AG09319 (cell line): ENCODE results near the gene TMEM108.

Experiments
- DNase-seq: peaks from one replicate; pipeline ENCODE4 v3.0.0-alpha.2; 2010; ENCODE audit warnings: low read depth; ENCODE audit errors: extremely low read depth
- TF ChIP-seq, protein P1 (sequence below): IDR thresholded peaks from 2 replicates; pipeline ENCODE4 v1.5.1; 2011; ENCODE audit warnings: low read depth, mild to moderate bottlenecking, inconsistent platforms, low read length, moderate library complexity

Gene TMEM108

DNA sequence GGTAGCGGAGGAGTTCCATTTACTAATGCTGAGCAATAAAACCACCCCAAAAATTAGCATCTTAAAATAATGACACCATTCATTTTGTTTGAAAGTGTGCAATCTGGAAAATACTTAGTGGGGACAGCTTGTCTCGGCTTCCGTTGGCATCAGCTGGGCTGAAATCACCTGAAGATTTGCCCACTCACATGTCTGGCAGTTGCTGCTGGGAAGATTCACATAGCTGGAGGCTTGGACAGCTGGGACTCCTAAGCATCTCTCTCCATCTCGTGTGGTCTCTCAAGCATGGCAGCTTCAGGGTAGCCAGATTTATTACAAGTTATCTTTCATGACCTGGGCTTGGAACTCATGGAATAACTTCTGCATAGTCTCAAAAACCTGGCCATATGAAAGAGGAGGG is 323.2 kb downstream of the TMEM108 start:
- DNase-seq = no peak
- TF ChIP-seq, protein P1, sequence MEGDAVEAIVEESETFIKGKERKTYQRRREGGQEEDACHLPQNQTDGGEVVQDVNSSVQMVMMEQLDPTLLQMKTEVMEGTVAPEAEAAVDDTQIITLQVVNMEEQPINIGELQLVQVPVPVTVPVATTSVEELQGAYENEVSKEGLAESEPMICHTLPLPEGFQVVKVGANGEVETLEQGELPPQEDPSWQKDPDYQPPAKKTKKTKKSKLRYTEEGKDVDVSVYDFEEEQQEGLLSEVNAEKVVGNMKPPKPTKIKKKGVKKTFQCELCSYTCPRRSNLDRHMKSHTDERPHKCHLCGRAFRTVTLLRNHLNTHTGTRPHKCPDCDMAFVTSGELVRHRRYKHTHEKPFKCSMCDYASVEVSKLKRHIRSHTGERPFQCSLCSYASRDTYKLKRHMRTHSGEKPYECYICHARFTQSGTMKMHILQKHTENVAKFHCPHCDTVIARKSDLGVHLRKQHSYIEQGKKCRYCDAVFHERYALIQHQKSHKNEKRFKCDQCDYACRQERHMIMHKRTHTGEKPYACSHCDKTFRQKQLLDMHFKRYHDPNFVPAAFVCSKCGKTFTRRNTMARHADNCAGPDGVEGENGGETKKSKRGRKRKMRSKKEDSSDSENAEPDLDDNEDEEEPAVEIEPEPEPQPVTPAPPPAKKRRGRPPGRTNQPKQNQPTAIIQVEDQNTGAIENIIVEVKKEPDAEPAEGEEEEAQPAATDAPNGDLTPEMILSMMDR = no peak

DNA sequence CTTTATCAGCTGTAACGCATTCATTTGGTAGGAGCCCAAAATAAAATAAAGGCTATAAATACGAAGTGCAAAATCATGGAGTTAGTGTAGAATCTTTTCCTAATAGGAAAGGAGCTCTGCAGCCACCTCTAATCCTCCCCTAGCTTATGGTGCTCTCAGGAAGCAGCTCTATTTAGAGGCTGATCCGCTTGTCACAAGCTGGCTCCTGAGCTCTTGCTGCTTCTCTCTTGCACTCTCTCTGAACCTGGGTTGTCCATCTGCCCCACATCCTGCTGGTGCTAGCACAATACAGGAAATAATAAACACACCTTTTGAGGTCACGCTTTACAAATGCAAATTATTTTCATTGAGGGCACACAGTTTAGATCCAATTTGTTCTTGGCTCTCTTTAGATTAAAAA is 324.3 kb downstream of the TMEM108 start:
- DNase-seq = no peak
- TF ChIP-seq, protein P1 = no peak

DNA sequence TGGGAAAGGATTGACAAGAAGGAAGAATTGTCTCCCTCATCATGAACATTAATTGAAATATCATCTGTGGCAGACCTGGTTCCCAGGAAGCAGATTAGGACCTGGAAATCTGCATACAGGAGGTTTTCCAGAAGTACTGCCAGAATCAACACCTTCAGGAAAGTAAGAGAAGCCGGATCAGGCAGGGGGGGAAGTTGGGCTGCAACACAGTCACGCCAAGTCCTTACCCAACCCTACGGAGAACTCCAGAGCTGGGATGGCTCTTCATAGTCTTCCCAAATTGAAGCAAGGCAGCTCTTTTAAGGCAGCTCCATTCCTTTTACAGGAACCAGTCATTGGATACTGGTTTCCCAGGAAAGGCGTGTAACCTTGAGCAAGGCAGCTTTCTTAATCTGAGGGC is 326.5 kb downstream of the TMEM108 start:
- no peak for DNase-seq
- TF ChIP-seq, protein P1 = no peak

DNA sequence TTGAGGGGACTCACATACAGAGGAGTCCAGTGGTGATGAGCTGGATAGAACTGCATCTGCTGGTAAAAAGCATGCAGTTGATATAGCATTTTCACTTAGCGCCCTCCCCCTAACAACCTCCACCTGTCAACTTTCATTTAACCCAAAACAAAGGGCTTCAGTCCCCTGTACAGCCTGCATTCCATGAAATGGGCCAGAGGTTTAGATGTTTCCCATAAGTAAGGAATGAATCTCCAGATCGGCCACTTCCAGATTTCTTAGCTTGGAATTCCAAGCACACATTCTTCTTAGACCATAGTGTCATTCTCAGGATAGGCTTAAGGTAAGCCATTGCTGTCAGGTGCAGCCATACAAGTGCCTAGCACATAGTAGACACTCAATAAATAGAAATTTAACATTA is 328.7 kb downstream of the TMEM108 start:
- no peak for DNase-seq
- TF ChIP-seq, protein P1 = no peak

DNA sequence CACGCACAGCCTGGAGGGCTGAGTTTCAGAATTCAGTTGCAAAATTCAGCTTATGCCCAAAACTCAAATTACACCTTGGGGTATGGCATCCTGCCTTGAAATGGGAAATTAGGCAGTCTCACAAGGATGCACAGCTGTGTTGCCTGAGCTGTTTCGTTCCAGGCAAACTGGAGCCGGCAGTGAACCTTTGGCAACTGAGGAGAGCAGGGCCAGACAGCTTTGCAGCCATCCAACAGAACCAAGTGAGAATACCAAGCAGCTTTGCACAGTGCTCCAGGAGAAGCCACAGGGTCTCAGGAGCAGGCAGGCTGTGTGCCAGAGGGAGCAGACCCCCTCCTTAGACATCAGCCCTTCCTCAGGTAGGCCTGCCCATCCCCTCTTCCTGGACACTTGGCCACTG is 329.2 kb downstream of the TMEM108 start:
- DNase-seq = no peak
- TF ChIP-seq, protein P1 = no peak

DNA sequence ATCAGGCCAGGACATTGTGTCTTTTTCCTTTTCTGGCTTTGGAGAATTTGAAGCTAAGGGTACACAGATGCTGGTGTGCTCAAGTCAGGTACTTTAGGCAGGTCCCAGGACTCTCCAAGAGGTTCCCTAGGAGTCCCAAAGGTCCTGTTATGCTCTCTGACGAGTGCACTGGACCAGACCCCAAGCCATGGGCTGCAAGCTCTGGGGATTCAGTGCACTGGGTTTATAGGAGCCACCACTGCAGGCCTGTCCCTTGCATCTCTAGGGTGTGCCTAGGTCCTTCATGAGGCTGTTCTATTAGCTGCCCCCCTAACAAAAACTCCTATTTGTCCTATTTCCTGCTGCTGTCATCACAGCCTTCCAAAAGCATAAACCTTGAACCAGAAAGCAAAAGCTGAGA is 329.8 kb downstream of the TMEM108 start:
- TF ChIP-seq, protein P1 = no peak

DNA sequence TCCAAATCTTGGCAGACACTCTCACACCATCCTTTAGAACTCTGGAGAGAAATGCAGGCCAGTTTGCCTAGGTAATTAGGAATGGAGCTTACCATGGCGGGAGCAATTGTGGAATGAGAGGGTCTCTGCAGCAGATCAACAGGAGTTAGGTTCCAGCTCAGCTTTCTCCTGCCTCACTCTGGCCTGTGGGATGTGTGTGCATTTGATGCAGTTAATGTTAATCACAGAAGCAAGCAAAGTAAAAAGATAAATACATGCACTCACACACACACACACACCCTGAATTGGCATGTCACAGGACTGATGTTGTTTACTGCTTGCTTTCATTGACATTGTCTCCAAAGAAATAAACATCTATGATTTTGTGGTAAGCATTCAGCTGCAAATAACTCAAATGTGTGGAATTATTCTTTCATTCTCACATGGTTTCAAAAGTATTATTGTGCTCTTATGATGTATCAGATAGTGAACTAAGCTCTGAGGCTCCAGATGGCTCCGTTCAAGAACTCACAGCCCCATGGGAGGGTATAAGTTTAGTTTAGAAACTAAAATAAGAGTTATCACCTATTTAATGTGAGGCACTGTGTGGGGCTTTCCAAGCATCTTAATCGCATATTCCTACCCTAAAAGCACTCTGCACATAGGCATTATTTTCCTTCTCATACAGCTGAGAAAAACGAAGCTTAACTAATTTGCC is 330.3 kb downstream of the TMEM108 start:
- TF ChIP-seq, protein P1 = no peak
- no peak for DNase-seq

More for the DNA sequence above, 329.8 kb downstream of the TMEM108 start:
- no peak for DNase-seq
